Activated CD8-positive, alpha-beta memory T cell treated with anti-CD3 and anti-CD28 coated beads for 1 hour (primary cell): ENCODE results near the gene SYF2.
A peak's percentile ranks its signal among the peaks of the same experiment; 100 is the strongest.
"Not testable (repeated sequence)": the region's sequence is repeated elsewhere in the genome, so short reads cannot be mapped to it uniquely, and the experiment has no call there.

Experiments used
- DNase-seq, 2 donors: peaks; one replicate each; pipeline ENCODE4 v3.0.0-alpha.2; 2020; ENCODE audit warnings: low read depth in 1 of 2; ENCODE audit errors: extremely low read depth in 1 of 2

Gene SYF2

DNA sequence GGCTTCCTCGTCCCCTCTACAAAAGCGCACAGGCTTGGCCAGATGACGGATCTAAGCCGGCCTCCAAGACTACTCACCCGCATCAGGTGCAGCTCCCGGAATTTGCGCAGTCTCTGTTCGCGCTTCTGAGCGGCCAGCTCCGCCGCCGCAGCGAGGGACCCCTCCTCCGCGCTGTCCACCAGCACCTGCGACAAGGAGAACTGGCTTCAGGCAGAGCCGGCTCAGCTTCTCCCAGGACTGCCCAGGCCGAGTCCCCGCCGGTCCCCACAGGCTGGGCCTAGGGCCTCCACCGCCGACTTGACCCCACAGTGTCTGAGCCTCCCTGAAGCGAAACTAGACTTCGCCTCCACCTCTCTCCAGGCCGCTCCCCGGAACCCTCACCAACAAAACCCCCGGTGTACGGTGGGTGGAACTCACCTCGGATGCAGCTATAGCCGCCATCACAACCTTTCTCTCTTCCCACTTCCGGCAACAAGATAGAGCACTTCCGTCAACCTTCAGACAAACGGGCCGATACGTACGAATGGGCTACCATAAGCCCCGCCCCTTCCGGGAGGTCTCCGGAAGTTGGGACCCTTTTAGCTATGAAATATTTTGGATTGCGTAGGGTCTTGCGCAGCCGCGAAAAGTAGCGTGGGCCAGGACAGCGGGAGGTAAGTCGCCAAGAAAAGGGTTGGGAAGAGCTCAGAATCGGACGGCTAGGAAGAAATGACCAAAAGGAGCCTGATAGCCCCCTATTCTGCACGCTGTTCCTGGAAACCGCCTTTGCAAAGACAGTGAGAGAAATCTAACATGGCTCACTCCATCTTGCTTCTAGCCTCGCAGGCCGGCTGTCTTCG is at the start of gene SYF2:
SYF2 (minus strand) TSS at position 476 of the 839 bp plus-strand sequence; CDS start at position 441, 35 bp downstream.
- DNase-seq = peak; percentile 73 to 82

GRCh38 chr1:25279693-25280111 is 47.4 kb upstream of the SYF2 start:
- DNase-seq = not testable (repeated sequence)

DNA sequence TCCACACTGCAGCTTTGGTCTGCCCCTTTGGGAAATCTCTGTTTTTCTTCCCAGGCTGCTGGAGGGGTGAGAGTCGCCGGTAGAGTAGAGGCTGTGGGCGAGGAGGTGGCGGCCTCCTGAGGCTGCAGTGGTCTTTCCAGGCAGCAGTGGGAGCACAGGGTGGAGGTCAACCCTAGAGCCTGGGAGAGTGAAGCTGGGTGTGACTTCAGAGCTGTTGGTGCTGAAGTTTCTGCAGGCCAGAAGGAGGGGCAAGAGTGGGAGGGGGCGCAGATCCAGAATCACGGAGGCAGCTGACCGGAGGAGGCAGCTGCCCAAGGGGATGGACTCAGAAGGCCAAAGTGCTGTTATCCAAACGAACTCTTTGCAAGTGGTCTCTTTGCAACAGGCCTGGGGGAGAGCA is 46.5 kb upstream of the SYF2 start:
- DNase-seq = not testable (repeated sequence)

DNA sequence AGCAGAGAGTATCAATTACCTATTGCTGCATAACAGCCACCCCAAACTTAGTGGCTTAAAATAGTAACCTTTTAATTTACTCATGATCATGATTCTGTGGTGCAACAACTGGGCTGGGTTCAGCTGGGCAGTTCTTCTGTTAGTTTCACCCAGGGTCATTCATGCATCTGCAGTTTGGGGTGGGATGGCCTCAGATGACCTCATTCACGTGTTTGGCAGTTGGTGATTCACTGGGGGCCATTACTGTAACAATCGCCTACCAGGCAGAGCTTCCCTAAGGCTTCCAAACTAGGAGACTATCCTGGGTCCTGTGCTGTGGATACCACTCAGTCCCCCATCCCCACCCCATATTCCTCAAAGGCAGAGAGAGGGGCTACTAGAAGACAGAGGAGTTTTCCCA is 46.1 kb upstream of the SYF2 start:
- DNase-seq = not testable (repeated sequence)

DNA sequence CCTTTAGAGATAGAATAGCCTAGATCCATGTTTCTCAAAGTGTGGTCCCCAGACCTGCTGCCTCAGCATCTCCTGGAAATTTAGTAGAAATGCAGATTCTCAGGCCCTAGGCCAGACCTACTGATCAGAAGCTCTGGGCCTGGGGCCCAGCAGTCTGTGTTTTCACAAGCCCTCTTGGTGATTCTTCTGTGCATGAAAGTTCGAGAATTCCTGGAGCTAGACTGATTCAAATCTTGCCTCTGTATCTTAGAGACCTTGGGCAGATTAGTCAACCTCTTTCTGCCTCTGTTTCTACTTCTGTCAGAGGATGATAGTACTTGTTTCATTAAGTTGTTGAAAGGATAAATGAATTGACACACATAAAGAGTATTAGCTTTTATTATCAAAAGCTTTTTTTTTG is 45.0 kb upstream of the SYF2 start:
- not testable (repeated sequence) for DNase-seq

DNA sequence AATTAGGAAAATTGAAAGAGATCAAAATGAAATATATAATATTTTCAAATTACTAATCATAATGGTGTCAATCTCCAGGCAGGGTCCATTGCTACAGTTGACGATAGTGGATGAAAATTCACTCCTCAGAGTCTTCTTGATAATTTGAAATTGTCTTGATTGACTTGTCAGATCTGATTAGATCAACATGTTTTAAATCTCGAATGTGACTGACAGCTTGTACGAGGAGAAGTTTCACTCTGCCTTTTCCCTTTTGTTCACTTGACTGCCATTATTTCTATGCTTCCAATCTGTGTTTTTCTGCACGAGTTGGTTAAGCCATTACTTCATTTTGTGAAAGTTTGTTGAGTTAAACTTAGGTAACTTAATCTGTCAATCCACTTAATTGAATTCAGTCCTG is 43.3 kb upstream of the SYF2 start:
- not testable (repeated sequence) for DNase-seq

DNA sequence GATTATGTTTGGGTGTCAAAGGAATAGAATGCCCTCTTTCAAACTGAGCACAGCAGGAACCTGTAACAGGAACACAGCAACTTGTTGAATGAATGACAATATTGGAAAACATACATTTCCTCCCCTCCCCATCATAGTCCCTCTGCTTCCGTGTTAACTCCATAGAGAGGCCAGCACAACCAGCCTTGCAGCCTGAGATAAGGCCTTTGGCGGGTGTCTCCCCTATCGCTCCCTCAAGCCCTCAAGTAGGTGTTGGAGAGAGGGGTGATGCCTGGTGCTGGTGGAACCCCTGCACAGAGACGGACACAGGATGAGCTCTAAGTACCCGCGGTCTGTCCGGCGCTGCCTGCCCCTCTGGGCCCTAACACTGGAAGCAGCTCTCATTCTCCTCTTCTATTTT is 39.9 kb upstream of the SYF2 start, which contains the start of gene RHD:
RHD (plus strand) TSS at position 272 of the 400 bp plus-strand sequence; CDS start at position 311, 39 bp downstream.
- DNase-seq = not testable (repeated sequence)

- DNase-seq = not testable (repeated sequence)
These were observed 36.0 kb upstream of the SYF2 start for GRCh38 chr1:25268143-25268760.

GRCh38 chr1:25267288-25268142 is 35.2 kb upstream of the SYF2 start:
- peak; percentile 70 to 86 for DNase-seq

GRCh38 chr1:25266554-25267287 is 34.4 kb upstream of the SYF2 start:
- not testable (repeated sequence) for DNase-seq

- DNase-seq = not testable (repeated sequence)
These were observed 28.0 kb upstream of the SYF2 start for GRCh38 chr1:25260336-25260735.

DNA sequence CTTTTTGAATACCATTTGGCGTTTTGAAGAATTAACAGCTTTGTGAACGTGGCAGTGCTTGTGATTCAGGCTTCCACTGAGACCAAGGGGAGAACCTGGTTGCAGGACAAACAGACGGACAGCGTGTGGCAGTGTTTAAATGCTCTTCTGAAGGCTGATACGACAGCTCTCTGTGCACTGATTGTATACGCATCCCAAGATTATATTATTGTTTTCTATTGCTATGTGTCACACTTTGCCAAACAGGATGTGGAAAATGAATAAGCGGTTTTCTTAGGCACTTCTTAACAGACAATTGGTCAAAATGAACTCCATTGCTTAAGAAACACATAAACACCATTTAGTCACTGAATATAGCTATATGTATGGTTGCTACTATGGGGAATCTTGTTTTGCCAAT is 27.5 kb upstream of the SYF2 start:
- DNase-seq = not testable (repeated sequence)

- DNase-seq = no peak
These were observed 24.9 kb upstream of the SYF2 start for GRCh38 chr1:25257196-25257595.

DNA sequence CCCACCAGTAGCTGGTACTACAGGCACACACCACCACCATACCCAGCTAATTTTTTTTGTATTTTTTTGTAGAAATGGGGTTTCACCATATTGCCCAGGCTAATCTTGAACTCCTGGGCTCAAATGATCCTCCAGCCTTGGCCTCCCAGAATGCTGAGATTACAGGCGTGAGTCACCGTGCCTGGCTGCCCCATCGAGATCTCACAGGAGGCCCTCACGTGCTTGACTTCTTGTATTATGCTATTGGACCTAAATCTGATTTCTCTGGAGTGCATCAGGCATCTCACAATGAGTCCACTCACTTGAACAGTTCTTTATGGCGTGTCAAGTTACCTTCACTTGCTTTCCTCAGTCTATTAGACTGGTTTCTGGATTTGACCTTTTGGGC is 24.3 kb upstream of the SYF2 start:
- no peak for DNase-seq

DNA sequence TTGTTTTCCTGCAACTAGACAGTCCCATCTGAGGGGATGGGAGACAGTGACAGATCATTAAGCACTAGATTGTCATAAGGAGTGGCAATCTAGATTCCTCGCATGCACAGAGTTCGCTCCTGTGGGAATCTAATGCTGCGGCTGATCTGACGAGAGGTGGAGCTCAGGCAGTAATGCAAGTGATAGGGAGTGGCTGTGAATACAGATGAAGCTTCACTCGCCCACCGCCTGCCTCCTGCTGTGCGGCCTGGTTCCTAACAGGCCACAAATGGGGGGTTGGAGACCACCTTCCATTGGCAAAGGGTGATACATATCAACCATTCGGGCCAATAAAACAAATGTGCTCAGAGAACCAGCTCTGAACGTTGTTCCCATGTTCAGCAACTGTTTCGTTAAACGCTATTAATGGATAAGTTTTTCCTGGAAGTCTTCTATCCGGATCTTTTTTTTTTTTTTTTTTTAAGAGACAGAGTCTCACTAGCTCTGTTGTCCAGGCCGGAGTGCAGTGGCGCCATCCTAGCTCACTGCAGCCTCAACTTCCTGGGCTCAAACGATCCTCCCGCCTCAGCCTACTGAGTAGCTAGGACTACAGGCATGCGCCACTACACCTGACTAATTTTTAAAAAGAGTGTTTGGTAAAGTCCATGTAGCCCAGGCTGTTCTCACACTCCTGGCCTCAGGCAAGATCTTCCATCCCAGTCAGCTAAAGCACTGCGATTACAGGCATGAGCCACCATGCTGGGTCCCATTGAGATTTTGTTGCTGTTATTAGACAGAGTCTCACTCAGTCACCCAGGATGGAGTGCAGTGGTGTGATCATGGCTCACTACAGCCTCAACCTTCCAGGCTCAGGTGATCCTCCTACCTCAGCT is 23.6 kb upstream of the SYF2 start:
- DNase-seq = no peak

DNA sequence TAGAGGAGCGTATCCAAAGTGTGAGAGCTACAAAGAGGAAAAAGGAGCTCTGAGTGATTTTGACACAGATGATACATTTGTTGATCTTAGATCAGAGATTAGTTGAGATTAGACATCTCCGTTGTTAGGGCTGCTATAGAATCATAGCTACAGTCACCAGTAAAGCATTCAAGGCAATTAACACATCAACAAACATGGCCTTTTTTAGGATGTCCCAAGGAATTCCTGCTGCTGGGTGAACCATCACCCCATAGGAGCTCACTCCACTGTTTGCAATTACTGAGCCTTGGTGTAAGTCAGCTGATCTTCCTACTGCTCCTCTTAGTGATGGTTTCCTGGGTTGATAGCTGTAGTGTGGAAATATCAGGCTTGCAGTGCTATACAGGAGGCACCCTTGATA is 21.6 kb upstream of the SYF2 start:
- DNase-seq = no peak

DNA sequence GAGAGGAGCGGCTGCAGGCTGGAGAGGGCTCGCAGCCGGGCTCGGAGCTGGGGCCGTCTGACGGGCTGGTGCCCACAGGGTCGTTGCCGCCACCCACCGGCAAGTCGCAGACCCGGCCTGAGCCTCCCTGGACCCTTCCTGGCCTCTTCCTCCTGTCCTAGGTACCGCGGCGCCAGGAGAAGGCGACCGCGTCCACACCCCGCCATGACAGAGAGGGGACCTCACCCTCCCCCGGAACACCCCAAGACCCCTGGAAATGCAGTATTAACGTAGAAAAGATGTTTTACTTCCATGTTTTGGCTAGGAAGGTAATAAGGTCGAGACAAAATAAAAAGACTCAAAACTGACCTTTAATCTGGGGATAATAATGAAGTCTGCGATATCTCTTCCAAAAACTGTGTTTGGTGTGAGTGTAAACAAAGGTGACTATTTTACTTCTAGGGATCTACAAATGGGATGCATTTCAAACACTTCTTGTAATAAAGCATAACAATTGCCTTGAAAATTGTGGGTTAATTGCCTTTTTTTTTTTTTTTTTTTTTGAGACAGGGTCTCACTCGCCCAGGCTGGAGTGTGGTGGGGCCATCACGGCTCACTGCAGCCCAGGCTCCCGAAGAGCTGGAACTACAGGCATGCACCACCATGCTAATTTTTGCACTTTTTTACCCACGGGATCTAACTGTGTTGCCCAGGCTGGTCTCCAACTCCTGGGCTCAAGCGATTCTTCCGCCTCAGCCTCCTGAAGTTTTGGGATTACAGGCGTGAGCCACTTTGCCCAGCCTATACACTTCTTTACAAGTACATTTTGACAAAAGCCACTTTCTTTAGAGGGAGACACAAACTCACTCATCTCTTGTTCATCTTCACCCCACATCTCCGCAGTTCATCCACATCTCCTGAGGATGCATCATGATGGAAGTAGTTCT is 15.8 kb upstream of the SYF2 start:
- DNase-seq = no peak

GRCh38 chr1:25247024-25247828 is 14.9 kb upstream of the SYF2 start, which contains the start of gene RSRP1:
RSRP1 (minus strand) TSS chr1:25247454; CDS start chr1:25246963, 491 bp downstream.
- DNase-seq = peak; percentile 100
